Right atrium auricular region (tissue), 2 donors: ENCODE measurements around the gene TEF. TPM values are rescaled to one million over a fixed set of nuclear protein-coding genes. Genes with fewer than 3 reads are reported as not detected.

Source experiments
- DNase-seq: peaks from one replicate; pipeline ENCODE4 v3.0.0-alpha.2; 2019; ENCODE audit warnings: low spot score
- H3K27ac ChIP-seq, 2 donors: fragments of 200-600 bp; sonication (generic); 1 replicate in 1 of 2; 2 replicates in 1 of 2; pipeline ENCODE4 v1.5.1; 2016 to 2019
- H3K27me3 ChIP-seq, 2 donors: fragments of 200-600 bp; sonication (generic); one replicate each; pipeline versions ENCODE4 v1.5.1 to v1.6.0; 2017 to 2019
- H3K36me3 ChIP-seq: fragments of 200-600 bp; sonication (generic); one replicate; pipeline ENCODE4 v1.5.1; 2016
- H3K4me1 ChIP-seq, 2 donors: fragments of 200-600 bp; sonication (generic); one replicate each; pipeline versions ENCODE4 v1.5.1 to v1.6.0; 2017 to 2019
- H3K4me3 ChIP-seq, 2 donors: fragments of 200-600 bp; sonication (generic); 1 replicate in 1 of 2; 2 replicates in 1 of 2; pipeline ENCODE4 v1.5.1; 2017 to 2019; ENCODE audit warnings: mild to moderate bottlenecking in 1 of 2, moderate library complexity in 1 of 2
- H3K9me3 ChIP-seq, 2 donors: fragments of 200-600 bp; sonication (generic); one replicate each; pipeline ENCODE4 v1.5.1; 2019
- CTCF ChIP-seq, 2 donors: fragments of 200-600 bp; sonication (generic); IDR thresholded peaks; one replicate each; pipeline ENCODE4 v1.5.1; 2019; ENCODE audit warnings: antibody characterized with exemption in 2 of 2
- total RNA-seq, 2 donors: library from RNA; depleted of rRNA; stranded (reverse); fragments of >200 nt; gene quantifications; one replicate each; pipeline ENCODE4 v1.1.0, GENCODE V29; 2016

TEF gene
- total RNA-seq, 2 donors from 2014 or later = 12.7 to 14.2 TPM

GRCh38 chr22:41356430-41357028, 25.2 kb upstream of the TEF start:
- H3K4me3 ChIP-seq = no peak overlapping the region
- H3K9me3 ChIP-seq = no peaks in the 10 kb centered on the region
- H3K27ac ChIP-seq = no peak overlapping the region
- H3K27me3 ChIP-seq = no peaks in the 10 kb centered on the region
- H3K36me3 ChIP-seq = peaks cover 68% of the 10 kb centered on the region
- no peak for DNase-seq
- TF ChIP-seq CTCF (IDR thresholded peaks at IDR 0.05) = no peak
- H3K4me1 ChIP-seq = peaks cover 0 to 5% of the 10 kb centered on the region in 2 donors

GRCh38 chr22:41357191-41357590, 24.6 kb upstream of the TEF start:
- H3K27ac ChIP-seq = no peak overlapping the region
- no peaks in the 10 kb centered on the region for H3K27me3 ChIP-seq
- no peaks in the 10 kb centered on the region for H3K9me3 ChIP-seq
- no peak for TF ChIP-seq CTCF (IDR thresholded peaks at IDR 0.05)
- no peak overlapping the region for H3K4me3 ChIP-seq
- no peak for DNase-seq
- peaks cover 61% of the 10 kb centered on the region for H3K36me3 ChIP-seq
- H3K4me1 ChIP-seq = peaks cover 0 to 5% of the 10 kb centered on the region in 2 donors

- DNase-seq = no peak
- Histone ChIP-seq H3K27ac (no peak overlapping the region), H3K27me3 (no peaks in the 10 kb centered on the region), H3K9me3 (no peaks in the 10 kb centered on the region), H3K36me3 (peaks cover 44% of the 10 kb centered on the region), H3K4me3 (no peak overlapping the region), H3K4me1 (peaks cover 0 to 5% of the 10 kb centered on the region in 2 donors)
- no peak for TF ChIP-seq CTCF (IDR thresholded peaks at IDR 0.05)
These were observed 22.8 kb upstream of the TEF start for GRCh38 chr22:41358927-41359326.

GRCh38 chr22:41359376-41359775, 22.4 kb upstream of the TEF start:
- Histone ChIP-seq H3K9me3 (no peaks in the 10 kb centered on the region), H3K36me3 (peaks cover 39% of the 10 kb centered on the region), H3K27me3 (no peaks in the 10 kb centered on the region), H3K4me3 (no peak overlapping the region), H3K4me1 (peaks cover 0 to 5% of the 10 kb centered on the region in 2 donors), H3K27ac (no peak overlapping the region)
- no peak for TF ChIP-seq CTCF (IDR thresholded peaks at IDR 0.05)
- DNase-seq = no peak

GRCh38 chr22:41360126-41360525, 21.6 kb upstream of the TEF start:
- no peak for DNase-seq
- Histone ChIP-seq H3K36me3 (peaks cover 34% of the 10 kb centered on the region), H3K27ac (no peak overlapping the region), H3K4me1 (peaks cover 0 to 5% of the 10 kb centered on the region in 2 donors), H3K27me3 (no peaks in the 10 kb centered on the region), H3K9me3 (no peaks in the 10 kb centered on the region), H3K4me3 (no peak overlapping the region)
- TF ChIP-seq CTCF (IDR thresholded peaks at IDR 0.05) = no peak

GRCh38 chr22:41361716-41362310, 19.9 kb upstream of the TEF start:
- Histone ChIP-seq H3K4me1 (peaks cover 0 to 12% of the 10 kb centered on the region in 2 donors), H3K36me3 (peaks cover 17% of the 10 kb centered on the region), H3K27me3 (no peaks in the 10 kb centered on the region), H3K9me3 (no peaks in the 10 kb centered on the region), H3K27ac (no peak overlapping the region), H3K4me3 (no peak overlapping the region)
- no peak for DNase-seq
- no peak for TF ChIP-seq CTCF (IDR thresholded peaks at IDR 0.05)
